IPS-20b (cell line): ENCODE data around the gene MT1HL1.

Experiments used
- H3K27ac ChIP-seq: one replicate; pipeline ENCODE4 v1.5.1; 2013; ENCODE audit warnings: low read length
- H3K27me3 ChIP-seq: 2 replicates; pipeline ENCODE4 v1.6.1; 2013; ENCODE audit warnings: mild to moderate bottlenecking, low read length, inconsistent platforms; ENCODE audit not compliant: insufficient read depth
- H3K36me3 ChIP-seq: 2 replicates; pipeline ENCODE4 v1.6.1; 2013; ENCODE audit warnings: low read depth, mild to moderate bottlenecking, inconsistent platforms, low read length, moderate library complexity; ENCODE audit not compliant: insufficient read depth
- H3K4me1 ChIP-seq: 2 replicates; pipeline ENCODE4 v1.6.1; 2013; ENCODE audit warnings: mild to moderate bottlenecking, control low read depth, inconsistent platforms, low read length, moderate library complexity; ENCODE audit not compliant: insufficient read depth
- H3K4me3 ChIP-seq: 2 replicates; pipeline ENCODE4 v1.5.1; 2013; ENCODE audit warnings: mild to moderate bottlenecking, low read length, inconsistent platforms
- H3K9ac ChIP-seq: 2 replicates; pipeline ENCODE4 v1.6.1; 2013; ENCODE audit warnings: low read depth, mild to moderate bottlenecking, inconsistent platforms, low read length, moderate library complexity
- H3K9me3 ChIP-seq: 2 replicates; pipeline ENCODE4 v1.6.1; 2013; ENCODE audit warnings: mild to moderate bottlenecking, low read depth, low read length, inconsistent platforms; ENCODE audit not compliant: insufficient read depth

MT1HL1 gene

GRCh38 chr1:237038211-237038610 is 34.0 kb upstream of the MT1HL1 start:
- no peak overlapping the region for H3K27ac ChIP-seq

GRCh38 chr1:237035759-237036158 is 31.5 kb upstream of the MT1HL1 start:
- no peak overlapping the region for H3K27ac ChIP-seq
- H3K4me1 ChIP-seq: peaks cover 18% of the 10 kb centered on the region
- no peak overlapping the region for H3K4me3 ChIP-seq
- no peaks in the 10 kb centered on the region for H3K9me3 ChIP-seq
- no peaks in the 10 kb centered on the region for H3K36me3 ChIP-seq
- no peak overlapping the region for H3K9ac ChIP-seq
- H3K27me3 ChIP-seq: peaks cover 7% of the 10 kb centered on the region

More at GRCh38 chr1:237038211-237038610, 34.0 kb upstream of the MT1HL1 start:
- Histone ChIP-seq H3K27me3 (peaks cover 28% of the 10 kb centered on the region), H3K9me3 (no peaks in the 10 kb centered on the region), H3K9ac (no peak overlapping the region), H3K4me1 (peaks cover 7% of the 10 kb centered on the region), H3K36me3 (no peaks in the 10 kb centered on the region), H3K4me3 (no peak overlapping the region)

- no peak overlapping the region for H3K4me3 ChIP-seq
- H3K9me3 ChIP-seq: no peaks in the 10 kb centered on the region
- H3K9ac ChIP-seq: no peak overlapping the region
These were observed 29.6 kb upstream of the MT1HL1 start for GRCh38 chr1:237033804-237034203.

DNA sequence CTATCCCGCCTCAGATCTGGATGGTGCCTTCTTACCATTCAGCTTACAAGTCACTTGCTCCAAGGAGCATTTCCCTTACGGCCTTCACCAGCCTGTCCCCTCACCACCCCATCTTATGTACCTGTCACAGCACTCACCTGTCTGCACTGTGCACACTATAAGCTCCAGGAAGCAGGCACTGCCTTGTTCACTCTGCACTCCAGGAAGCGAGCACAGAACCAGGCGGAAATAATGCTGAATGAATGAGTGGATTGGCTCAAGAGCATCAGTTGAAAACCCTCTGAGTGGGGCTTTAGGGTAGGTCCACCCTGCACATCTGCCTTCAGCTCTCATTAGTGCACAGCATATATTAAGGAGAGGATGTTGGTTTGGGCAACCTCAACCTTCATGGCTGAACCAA is 28.8 kb upstream of the MT1HL1 start:
- Histone ChIP-seq H3K4me3 (no peak overlapping the region), H3K4me1 (peaks cover 18% of the 10 kb centered on the region), H3K9ac (no peak overlapping the region), H3K27ac (no peak overlapping the region), H3K9me3 (no peaks in the 10 kb centered on the region), H3K27me3 (no peaks in the 10 kb centered on the region), H3K36me3 (no peaks in the 10 kb centered on the region)

More at GRCh38 chr1:237033804-237034203, 29.6 kb upstream of the MT1HL1 start:
- peaks cover 18% of the 10 kb centered on the region for H3K4me1 ChIP-seq
- no peak overlapping the region for H3K27ac ChIP-seq
- H3K27me3 ChIP-seq: no peaks in the 10 kb centered on the region
- H3K36me3 ChIP-seq: no peaks in the 10 kb centered on the region

DNA sequence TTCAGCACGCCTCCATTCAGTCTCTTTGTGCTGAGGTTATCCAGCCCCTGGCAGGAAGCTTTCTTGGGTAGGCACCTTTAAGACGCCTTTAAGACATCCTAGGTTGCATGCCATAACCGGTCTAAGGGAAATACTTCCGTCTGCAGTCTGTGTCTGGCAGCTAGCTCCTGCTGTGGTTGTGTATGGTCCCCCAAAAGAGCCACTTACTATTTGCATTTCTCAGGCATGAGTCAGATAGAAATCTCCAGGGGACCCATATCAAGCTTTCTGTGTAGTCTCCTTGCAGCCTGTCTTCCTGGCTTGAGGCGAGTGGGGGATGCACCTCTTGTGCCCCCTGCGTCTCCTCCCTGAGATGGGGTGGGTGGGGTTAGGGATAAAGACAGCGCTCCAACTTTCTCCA is 27.8 kb upstream of the MT1HL1 start:
- Histone ChIP-seq H3K27me3 (no peaks in the 10 kb centered on the region), H3K4me1 (peaks cover 18% of the 10 kb centered on the region), H3K4me3 (no peak overlapping the region), H3K9ac (no peak overlapping the region), H3K9me3 (no peaks in the 10 kb centered on the region), H3K36me3 (no peaks in the 10 kb centered on the region), H3K27ac (no peak overlapping the region)

DNA sequence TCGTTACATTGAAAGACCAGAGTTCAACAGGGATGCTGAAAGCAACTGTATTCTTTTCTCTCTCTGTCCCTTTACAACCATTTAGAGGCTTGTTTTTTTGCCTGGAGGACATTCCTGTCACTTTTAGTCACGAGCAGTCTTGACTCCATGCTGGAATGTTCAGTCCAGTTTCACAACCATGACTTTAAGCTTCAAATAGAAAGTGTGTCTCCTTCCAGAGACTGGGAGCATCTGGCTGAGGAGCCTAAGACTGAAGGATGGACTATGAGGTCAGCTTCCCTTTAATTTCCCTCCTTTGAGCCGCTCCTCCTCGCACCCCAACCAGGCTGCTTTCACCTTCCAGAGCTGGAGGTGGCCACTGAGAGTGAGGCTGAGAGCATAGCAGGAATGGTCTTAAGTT is 27.2 kb upstream of the MT1HL1 start:
- no peaks in the 10 kb centered on the region for H3K9me3 ChIP-seq
- H3K9ac ChIP-seq: no peak overlapping the region
- H3K27me3 ChIP-seq: no peaks in the 10 kb centered on the region
- H3K27ac ChIP-seq: no peak overlapping the region
- peaks cover 18% of the 10 kb centered on the region for H3K4me1 ChIP-seq
- H3K36me3 ChIP-seq: no peaks in the 10 kb centered on the region
- no peak overlapping the region for H3K4me3 ChIP-seq

DNA sequence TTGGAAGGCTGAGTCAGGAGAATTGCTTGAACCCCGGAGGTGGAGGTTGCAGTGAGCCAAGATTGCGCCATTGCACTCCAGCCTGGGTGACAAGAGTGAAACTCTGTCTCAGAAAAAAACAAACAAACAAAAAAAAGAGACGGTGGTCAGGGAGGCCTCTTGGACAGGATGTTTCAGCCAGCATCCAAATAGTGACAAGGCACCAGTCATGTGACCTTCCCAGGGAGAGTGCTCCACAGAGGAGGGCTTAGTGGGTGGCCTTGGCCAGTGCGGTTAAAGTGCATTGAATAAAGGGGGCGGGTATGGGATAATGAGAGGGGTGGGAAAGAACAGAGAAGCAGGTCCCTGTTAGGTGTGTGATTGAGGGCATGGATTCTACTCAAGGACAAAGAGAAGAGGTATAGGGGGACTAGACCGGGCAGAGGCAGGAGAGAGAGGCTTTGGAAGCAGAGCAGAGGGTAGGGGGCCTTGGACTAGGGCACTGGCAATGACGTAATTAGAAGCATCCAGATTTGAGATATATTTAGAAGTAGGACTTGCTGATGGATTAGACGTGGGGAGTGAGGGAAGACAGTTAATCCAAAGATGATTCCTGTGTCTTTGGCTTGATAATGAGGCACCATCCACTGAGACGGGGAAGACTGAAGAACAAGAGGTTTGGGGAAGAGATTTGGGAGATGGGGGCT is 25.8 kb upstream of the MT1HL1 start:
- H3K4me1 ChIP-seq: peaks cover 18% of the 10 kb centered on the region
- no peaks in the 10 kb centered on the region for H3K36me3 ChIP-seq
- H3K9ac ChIP-seq: no peak overlapping the region
- no peaks in the 10 kb centered on the region; the same call in 1 of the 2 replicates for H3K9me3 ChIP-seq
- no peak overlapping the region for H3K27ac ChIP-seq
- no peak overlapping the region for H3K4me3 ChIP-seq
- no peaks in the 10 kb centered on the region for H3K27me3 ChIP-seq

DNA sequence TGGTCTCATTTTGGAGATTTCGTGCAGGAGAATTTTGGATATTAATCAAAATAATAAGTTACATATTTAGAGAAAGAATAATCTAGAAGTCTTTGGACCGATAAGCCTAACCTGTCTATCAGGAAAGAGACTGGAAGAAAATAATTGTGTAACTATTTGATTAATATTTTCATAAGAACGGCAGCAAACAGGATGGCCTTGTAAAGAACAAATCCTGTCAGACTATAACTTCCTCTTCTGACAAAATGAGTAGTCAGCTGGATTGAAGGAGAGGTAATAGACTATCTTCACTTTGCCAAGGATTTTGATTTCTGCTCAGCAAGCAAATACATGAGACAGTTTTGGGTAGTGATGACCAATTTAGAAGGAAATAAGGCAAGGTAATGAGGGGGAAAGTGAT is 25.0 kb upstream of the MT1HL1 start:
- Histone ChIP-seq H3K9me3 (no peaks in the 10 kb centered on the region; the same call in 1 of the 2 replicates), H3K27ac (no peak overlapping the region), H3K4me1 (peaks cover 18% of the 10 kb centered on the region), H3K4me3 (no peak overlapping the region), H3K36me3 (no peaks in the 10 kb centered on the region), H3K9ac (no peak overlapping the region), H3K27me3 (no peaks in the 10 kb centered on the region)

DNA sequence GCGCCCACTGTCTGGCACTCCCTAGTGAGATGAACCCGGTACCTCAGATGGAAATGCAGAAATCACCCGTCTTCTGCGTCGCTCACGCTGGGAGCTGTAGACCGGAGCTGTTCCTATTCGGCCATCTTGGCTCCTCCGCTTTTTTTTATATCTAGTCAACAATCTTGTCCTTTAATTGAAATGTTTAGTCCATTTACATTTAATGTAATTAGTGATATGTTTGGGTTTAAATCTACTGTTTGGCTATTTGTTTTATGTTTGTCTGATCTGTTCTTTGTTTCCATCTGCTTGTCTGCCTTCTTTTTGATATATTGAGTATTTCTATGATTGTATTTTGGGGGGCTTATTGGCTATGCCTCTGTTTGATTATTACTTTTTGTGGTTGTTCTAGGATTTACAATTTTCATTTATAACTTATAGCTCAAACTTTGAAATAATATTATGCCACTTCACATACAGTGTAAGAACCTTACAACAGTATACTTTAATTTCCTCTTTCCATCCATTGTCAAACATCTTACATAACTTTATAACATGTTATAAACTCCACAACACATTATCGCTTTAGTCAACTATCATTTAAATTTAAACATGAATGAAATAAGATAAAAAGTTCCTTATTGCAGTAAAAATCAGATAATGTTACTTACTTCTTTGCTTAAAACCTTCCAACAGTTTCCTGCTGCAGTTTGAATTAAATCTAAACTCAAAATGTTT is 21.3 kb upstream of the MT1HL1 start:
- Histone ChIP-seq H3K27ac (no peak overlapping the region), H3K9me3 (no peaks in the 10 kb centered on the region; the same call in 1 of the 2 replicates), H3K9ac (no peak overlapping the region), H3K36me3 (no peaks in the 10 kb centered on the region), H3K4me1 (no peaks in the 10 kb centered on the region), H3K4me3 (no peak overlapping the region), H3K27me3 (no peaks in the 10 kb centered on the region)

DNA sequence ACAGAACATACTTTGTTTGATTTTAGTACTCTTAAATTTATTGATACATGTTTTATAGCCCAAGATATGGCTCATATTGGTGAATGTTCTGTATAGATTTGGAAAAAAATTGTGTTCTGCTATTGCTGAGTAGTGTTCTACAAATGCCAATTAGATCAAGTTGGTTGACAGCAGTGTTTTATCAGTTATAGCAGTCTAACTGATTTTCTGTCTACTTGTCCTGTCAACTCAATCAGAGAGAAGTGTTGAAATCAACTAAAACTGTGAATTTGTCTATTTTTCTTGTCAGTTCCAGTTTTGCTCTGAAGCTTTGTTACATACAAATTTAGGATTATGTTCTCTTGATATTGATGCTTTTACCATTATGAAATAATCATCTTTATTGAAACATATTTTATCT is 14.7 kb upstream of the MT1HL1 start:
- Histone ChIP-seq H3K27ac (no peak overlapping the region), H3K4me3 (no peak overlapping the region), H3K27me3 (no peaks in the 10 kb centered on the region), H3K9me3 (no peaks in the 10 kb centered on the region), H3K36me3 (no peaks in the 10 kb centered on the region), H3K4me1 (peaks cover 17% of the 10 kb centered on the region), H3K9ac (no peak overlapping the region)

GRCh38 chr1:237016626-237017025 is 12.4 kb upstream of the MT1HL1 start:
- no peaks in the 10 kb centered on the region for H3K9me3 ChIP-seq
- no peaks in the 10 kb centered on the region for H3K36me3 ChIP-seq
- no peaks in the 10 kb centered on the region for H3K27me3 ChIP-seq
- peaks cover 17% of the 10 kb centered on the region for H3K4me1 ChIP-seq
- peak overlapping the region; percentile 17; the same call in 1 of the 2 replicates for H3K4me3 ChIP-seq
- H3K27ac ChIP-seq: peak overlapping the region; percentile 86
- peak overlapping the region; percentile 68; the same call in 1 of the 2 replicates for H3K9ac ChIP-seq

GRCh38 chr1:237013608-237014007 is 9.4 kb upstream of the MT1HL1 start:
- H3K9me3 ChIP-seq: no peaks in the 10 kb centered on the region; the same call in 1 of the 2 replicates
- no peak overlapping the region for H3K9ac ChIP-seq
- no peak overlapping the region for H3K27ac ChIP-seq
- H3K27me3 ChIP-seq: no peaks in the 10 kb centered on the region
- H3K36me3 ChIP-seq: no peaks in the 10 kb centered on the region
- peaks cover 27% of the 10 kb centered on the region for H3K4me1 ChIP-seq
- H3K4me3 ChIP-seq: no peak overlapping the region
